Epidermal melanocyte (primary cell): ENCODE measurements around the gene PLPPR4.
"Not testable (repeated sequence)": the region's sequence is repeated elsewhere in the genome, so short reads cannot be mapped to it uniquely, and the experiment has no call there.

Source experiments
- DNase-seq: peaks from one replicate; pipeline ENCODE4 v3.0.0; 2011; ENCODE audit warnings: low spot score; ENCODE audit not compliant: insufficient read length

The PLPPR4 gene

DNA sequence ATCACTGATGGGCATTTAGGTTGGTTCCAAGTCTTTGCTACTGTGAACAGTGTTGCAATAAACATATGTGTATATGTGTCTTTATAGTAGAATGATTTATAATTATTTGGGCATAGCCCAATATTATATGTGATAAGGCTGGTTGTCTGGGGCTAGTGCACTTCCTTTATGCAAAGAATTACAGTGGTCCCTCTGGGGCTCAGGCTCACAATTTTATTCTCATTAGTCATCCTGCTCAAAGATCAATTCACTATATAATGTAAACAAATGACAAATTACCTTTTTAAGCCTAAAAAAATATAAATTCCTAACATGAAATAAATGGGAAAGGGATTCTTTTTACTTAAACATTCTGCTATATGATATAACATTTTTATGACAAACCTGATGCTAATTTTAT is 5.0 kb downstream of the PLPPR4 start:
- no peak for DNase-seq

DNA sequence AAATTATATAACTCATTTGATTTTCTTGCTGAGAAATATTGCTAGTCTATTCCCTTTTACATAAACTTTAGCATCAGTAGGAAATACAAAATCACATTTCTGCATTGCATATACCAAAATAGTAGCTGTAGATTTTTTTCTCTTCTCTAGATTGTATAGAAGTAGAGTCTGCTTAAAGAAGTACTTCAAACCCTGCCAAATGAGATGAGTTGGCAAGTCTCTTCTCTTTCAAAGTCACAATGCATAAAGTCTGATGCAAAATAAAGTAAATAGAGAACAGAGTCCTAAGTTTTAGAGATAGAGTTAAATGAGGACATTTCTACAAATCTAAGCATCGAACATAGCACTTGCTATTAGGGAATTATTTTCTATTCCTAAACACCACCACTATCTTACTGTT is 6.4 kb downstream of the PLPPR4 start:
- no peak for DNase-seq

GRCh38 chr1:99271249-99271648 is 7.0 kb downstream of the PLPPR4 start:
- no peak for DNase-seq

DNA sequence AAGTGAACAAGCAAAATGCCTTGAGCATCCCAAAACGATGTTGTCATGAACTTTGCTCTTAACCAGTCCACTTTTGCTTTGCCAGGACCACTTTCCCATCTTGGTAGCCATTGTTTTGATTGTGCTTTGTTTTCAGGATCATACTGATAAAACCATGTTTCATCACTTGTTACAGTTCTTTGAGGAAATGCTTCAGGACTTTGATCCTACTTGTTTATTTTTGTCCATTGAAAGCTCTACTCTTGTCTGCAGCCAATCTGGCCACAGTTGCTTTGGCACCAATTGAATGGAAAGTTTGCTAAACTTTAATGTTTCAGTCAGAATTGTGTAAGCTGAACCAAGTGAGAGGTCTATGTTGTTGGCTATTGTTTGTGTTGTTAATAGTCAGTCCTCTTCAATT is 12.8 kb downstream of the PLPPR4 start:
- no peak for DNase-seq

DNA sequence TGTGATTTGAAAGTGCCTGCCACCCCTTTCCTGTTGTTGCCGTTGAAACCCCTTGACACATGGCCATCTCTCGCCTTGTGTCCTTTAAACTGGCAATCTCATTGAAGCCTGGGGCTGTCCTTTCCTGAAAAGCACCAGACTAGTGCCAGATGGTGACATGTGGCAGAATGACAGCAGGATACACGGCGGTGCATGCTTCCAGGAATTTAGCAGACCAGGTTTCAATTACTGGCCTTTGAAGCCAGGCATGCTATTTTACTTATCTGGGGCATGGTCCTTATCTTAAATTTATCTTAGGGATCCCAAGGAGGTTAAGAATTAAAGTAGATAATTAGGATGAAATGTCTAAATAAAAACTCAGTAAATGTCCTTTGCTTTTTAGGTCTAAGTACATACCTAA is 15.2 kb downstream of the PLPPR4 start:
- no peak for DNase-seq

- DNase-seq: no peak
These were observed 16.8 kb downstream of the PLPPR4 start for GRCh38 chr1:99281105-99281504.

GRCh38 chr1:99282536-99282935 is 18.2 kb downstream of the PLPPR4 start:
- no peak for DNase-seq

DNA sequence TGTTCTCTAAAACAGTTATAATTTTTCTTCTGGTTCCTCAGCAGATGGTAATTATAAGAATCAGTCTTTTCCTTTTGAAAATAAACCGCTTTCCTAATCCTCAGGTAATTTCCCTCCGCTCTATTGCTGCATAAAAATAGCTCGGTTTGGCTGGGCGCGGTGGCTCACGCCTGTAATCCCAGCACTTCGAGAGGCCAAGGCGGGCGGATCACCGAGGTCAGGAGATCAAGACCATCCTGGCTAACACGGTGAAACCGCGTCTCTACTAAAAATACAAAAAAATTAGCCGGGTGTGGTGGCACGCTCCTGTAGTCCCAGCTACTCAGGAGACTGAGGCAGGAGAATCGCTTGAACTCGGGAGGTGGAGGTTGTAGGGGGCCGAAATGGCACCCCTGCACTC is 19.2 kb downstream of the PLPPR4 start:
- DNase-seq: not testable (repeated sequence)

DNA sequence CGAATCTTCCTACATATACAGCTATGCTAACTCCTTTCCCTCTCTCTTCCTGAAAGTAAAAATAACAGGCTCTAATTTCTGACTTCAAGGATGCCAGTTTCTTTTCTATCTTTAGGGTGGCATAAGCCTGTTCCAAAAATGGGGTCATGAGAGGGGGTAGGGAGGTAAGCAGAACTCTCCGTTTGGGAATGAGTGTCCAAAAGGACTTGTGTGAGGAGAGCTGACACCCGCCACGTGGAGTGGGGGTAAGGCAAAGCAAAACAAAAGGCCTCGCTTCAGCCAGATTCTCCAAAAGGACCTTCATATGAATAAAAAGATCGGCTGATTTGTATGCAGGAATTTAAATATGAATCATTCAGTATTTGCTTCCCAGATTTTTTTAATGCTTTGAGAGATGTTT is 28.6 kb downstream of the PLPPR4 start:
- DNase-seq: no peak

- DNase-seq: no peak
These were observed 33.6 kb downstream of the PLPPR4 start for GRCh38 chr1:99297923-99298322.

DNA sequence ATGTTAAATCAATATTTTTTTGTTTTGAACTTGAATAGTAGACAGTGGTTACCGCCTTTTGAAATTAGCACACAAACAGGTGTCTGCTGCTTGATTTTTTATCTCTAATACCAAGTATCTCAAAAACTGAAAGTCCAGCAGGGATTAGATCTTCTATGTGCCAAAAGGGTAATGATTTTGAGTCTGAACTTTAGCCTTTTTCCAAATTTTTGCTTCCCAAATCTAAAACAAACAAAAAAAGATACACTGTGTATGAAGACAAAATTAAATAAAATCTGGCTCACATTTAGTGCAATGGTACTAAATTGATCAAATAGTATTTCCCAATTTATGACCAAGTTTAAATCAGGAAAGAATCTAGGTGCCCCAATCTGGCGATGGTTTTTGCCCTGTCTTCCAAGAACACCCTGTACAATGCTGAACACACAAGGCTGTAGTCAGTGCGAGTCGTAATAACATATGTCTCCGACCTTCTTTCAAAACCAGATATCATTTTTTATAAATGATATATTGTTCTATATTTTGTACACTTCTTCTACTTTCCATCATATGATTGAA is 40.5 kb downstream of the PLPPR4 start:
- no peak for DNase-seq

DNA sequence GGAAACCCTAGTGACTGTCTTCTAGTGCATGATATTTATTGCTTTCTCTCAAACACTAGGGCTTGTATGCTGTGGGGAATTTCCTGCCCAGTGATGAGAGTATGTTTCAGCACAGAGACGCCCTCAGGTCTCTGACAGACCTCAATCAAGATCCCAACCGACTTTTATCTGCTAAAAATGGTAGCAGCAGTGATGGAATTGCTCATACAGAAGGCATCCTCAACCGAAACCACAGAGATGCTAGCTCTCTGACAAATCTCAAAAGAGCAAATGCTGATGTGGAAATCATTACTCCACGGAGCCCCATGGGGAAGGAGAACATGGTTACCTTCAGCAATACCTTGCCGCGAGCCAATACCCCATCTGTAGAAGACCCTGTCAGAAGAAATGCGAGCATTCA is 41.3 kb downstream of the PLPPR4 start:
- no peak for DNase-seq

DNA sequence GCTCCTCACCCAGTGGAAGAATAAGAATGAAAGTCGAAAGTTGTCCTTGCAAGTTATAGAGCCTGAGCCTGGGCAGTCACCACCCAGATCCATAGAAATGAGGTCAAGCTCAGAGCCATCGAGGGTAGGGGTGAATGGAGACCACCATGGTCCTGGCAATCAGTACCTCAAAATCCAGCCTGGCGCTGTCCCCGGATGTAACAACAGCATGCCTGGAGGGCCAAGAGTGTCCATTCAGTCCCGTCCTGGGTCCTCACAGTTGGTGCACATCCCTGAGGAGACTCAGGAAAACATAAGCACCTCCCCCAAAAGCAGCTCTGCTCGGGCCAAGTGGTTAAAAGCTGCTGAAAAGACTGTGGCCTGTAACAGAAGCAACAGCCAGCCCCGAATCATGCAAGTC is 41.8 kb downstream of the PLPPR4 start:
- DNase-seq: no peak

- DNase-seq: no peak
These were observed 42.4 kb downstream of the PLPPR4 start for GRCh38 chr1:99306644-99307043.

GRCh38 chr1:99315305-99315704 is 51.0 kb downstream of the PLPPR4 start:
- no peak for DNase-seq

DNA sequence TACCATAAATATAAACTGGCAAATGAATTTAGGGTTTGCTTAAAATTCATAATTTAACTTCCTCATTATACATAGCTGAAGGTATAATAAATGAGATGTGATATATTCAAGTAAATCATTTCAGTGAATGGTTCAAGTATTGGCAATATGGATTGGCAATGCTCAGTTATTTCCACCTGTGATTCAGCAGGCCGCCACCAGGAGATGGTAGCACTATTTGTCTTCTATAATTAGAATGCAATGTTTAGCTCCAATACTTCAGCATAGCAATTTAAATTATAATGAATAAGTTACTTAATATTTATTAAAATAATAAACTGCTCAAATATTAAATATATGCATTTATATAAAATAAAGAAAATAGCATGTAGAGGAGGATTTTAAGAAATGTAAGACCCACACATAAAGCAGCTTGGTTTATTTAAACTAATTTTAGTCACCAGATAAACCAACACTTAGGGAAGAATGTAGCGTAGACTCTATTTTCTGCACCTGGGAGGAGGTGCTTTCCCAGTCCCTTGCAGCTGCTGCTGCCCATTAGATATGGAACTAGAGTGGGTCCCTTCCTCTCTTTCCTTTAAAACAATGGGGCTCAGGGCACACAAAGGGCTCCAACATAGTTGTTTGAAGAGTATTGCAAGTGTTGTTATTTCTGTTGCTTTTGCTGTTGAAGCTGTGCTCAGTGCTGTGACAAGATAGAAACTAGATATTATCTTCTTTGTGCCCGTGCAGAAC is 62.1 kb downstream of the PLPPR4 start:
- no peak for DNase-seq

GRCh38 chr1:99327357-99327756 is 63.1 kb downstream of the PLPPR4 start:
- no peak for DNase-seq

GRCh38 chr1:99328171-99328570 is 63.9 kb downstream of the PLPPR4 start:
- DNase-seq: no peak

DNA sequence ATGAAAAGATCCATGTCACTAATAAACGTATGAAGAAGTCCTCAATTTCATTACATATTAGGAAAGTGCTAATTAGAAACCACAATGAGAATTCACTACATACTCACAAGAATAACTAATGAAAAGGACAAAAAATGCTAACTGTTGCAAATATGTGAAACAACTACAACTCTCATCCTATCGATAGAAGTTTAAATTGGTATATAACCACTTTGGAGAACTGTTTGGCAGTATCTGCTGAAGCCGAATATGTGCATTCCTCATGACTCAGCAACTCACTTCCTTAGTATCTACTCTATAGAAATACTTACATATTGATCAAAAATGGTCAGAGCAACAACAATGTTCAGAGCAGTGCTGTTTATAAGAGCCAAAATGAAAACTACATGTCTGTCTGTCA is 66.8 kb downstream of the PLPPR4 start:
- DNase-seq: no peak

DNA sequence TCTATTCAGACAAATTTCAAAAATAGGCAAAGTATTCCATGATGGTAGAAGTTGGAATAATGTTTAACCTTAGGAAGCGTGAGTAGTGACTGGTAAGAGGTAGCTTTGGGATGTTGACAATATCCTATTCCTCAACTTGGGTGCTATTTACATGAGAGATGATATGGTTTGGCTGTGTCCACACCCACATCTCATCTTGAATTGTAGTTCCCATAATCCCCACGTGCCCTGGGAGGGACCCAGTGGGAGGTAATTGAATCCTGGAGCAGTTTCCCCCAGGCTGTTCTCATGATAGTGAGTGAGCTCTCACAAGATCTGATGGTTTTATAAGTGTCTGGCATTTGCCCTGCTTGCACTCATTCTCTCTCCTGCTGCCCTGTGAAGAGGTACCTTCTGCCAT is 67.3 kb downstream of the PLPPR4 start:
- DNase-seq: no peak

DNA sequence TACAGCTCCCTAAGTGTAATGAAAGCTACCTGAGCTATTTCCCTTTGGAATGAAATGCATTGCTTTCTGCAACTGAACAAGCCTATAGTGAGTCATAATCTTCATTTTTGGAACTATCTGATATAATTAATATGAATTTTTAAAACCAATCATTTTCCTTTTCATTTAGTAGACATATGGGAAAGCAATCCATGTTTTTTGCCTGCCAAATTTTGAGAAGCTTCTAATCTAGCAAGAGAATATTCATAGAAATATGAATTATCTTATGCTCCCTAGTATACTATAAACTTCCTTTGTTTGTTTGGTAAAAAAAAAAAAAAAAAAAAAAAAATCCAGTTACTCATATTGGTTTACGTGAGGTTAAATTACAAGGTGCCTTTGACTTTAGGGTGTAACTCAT is 68.3 kb downstream of the PLPPR4 start:
- no peak for DNase-seq

DNA sequence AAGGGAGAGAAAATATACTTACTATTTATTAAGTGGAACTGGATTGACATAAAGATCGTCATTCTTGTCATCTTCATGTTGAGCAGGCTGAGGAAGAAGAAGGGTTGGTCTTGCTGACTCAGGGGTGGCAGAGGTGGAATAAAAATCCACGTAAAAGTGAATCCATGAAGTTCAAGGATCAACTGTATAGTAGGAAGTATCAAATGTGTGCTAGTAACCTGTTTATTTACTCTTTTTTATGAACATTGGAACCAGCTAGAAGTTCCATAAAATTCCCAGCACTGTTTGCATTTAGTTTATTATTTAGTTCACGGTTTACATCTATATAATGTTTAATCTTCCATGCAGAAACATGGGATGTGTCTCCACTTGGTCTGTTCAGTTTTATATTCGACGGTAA is 70.7 kb downstream of the PLPPR4 start:
- DNase-seq: no peak

DNA sequence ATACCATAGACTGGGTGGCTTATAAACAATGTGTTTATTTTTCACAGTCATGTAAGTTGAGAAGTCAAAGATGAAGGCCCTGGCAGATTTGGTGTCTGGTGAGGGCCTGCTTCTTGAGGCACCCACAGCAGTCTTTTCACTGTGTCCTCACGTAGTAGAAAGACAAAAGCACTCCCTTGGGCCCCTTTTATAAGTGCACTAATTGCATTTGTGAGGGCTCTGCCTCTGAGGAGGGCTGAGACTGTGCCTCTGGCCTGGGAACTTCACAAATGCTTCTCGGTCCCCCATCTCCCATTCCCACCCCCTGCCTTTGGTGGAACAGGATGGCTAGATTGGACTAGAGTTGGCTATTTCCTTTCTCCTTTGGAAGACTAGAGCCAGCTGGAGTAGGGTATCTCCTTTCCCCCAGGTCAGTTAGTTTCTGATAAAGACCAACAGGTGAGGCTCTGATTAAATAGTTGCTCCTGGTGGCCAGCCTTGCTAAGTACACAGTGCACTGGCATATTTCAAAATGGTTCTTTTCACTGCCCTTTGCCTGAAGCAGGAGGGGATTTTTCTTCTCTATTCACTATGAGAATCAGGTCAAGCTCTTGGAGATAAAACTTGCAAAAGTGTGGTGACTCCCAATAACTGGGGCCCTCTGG is 82.9 kb downstream of the PLPPR4 start:
- no peak for DNase-seq
